GM18520 (cell line): Measurements from ENCODE around the gene ZNF469.
"Not testable (repeated sequence)": the region's sequence is repeated elsewhere in the genome, so short reads cannot be mapped to it uniquely, and the experiment has no call there.

Experiments used
- ATAC-seq: cut with Tn5 transposase; IDR thresholded peaks from one replicate; pipeline ENCODE4 v1.9.1; 2021; ENCODE audit not compliant: unreplicated experiment

ZNF469 gene

GRCh38 chr16:88358023-88358420 is 24.7 kb upstream of the ZNF469 start:
- ATAC-seq: no peak

GRCh38 chr16:88359008-88359407 is 23.8 kb upstream of the ZNF469 start:
- no peak for ATAC-seq

- not testable (repeated sequence) for ATAC-seq
Observed at GRCh38 chr16:88360401-88360800, 22.4 kb upstream of the ZNF469 start.

GRCh38 chr16:88360999-88361398 is 21.8 kb upstream of the ZNF469 start:
- no peak for ATAC-seq

GRCh38 chr16:88361775-88362174 is 21.0 kb upstream of the ZNF469 start:
- no peak for ATAC-seq

GRCh38 chr16:88363239-88363891 is 19.4 kb upstream of the ZNF469 start:
- no peak for ATAC-seq

- ATAC-seq: no peak
Observed at GRCh38 chr16:88365244-88365865, 17.4 kb upstream of the ZNF469 start.

GRCh38 chr16:88366032-88366703 is 16.6 kb upstream of the ZNF469 start:
- ATAC-seq: no peak

GRCh38 chr16:88366704-88367047 is 16.1 kb upstream of the ZNF469 start:
- ATAC-seq: no peak

GRCh38 chr16:88367560-88367959 is 15.2 kb upstream of the ZNF469 start:
- no peak for ATAC-seq

GRCh38 chr16:88368036-88368435 is 14.7 kb upstream of the ZNF469 start:
- no peak for ATAC-seq

- no peak for ATAC-seq
Observed at GRCh38 chr16:88368994-88369393, 13.8 kb upstream of the ZNF469 start.

- ATAC-seq: no peak
Observed at GRCh38 chr16:88369447-88370008, 13.2 kb upstream of the ZNF469 start.

GRCh38 chr16:88370365-88370764 is 12.4 kb upstream of the ZNF469 start:
- ATAC-seq: no peak

GRCh38 chr16:88372522-88372921 is 10.2 kb upstream of the ZNF469 start:
- ATAC-seq: no peak

- no peak for ATAC-seq
Observed at GRCh38 chr16:88373211-88373610, 9.5 kb upstream of the ZNF469 start.

- ATAC-seq: no peak
Observed at GRCh38 chr16:88373927-88374492, 8.7 kb upstream of the ZNF469 start.

GRCh38 chr16:88374736-88375135 is 8.0 kb upstream of the ZNF469 start:
- ATAC-seq: no peak

GRCh38 chr16:88375236-88375975 is 7.4 kb upstream of the ZNF469 start:
- ATAC-seq: no peak

GRCh38 chr16:88375996-88376834 is 6.5 kb upstream of the ZNF469 start:
- ATAC-seq: no peak
